Measurements from ENCODE around the gene RGL4. TPM values are rescaled to one million over a fixed set of nuclear protein-coding genes. Genes with fewer than 3 reads are reported as not detected.
A peak's percentile ranks its signal among the peaks of the same experiment; 100 is the strongest.

RGL4 gene
- total and polyA plus RNA-seq, 2 experiments from 2014 or later, result 0.16 TPM; not detected in 1

- Histone ChIP-seq H4K20me1 (replicated peaks; ENCODE audit: insufficient read depth) (peaks cover 3% of the 10 kb centered on the region; the same call in 1 of the 2 replicates), H3K79me2 (replicated peaks; ENCODE audit: insufficient read depth) (no peaks in the 10 kb centered on the region), H3K4me2 (no peak overlapping the region; the same call in 1 of the 2 replicates), H3F3A (replicated peaks; ENCODE audit: low read depth) (no peaks in the 10 kb centered on the region), H3K27me3 (ENCODE audit: insufficient read depth) (no peaks in the 10 kb centered on the region), H3K9me2 (ENCODE audit: insufficient read depth) (no peaks in the 10 kb centered on the region), H3K4me3 (no peak overlapping the region), H2AFZ (no peak overlapping the region), H3K27ac (ENCODE audit: low read depth) (no peak overlapping the region), H3K4me1 (ENCODE audit: insufficient read depth) (no peaks in the 10 kb centered on the region), H3K36me3 (ENCODE audit: insufficient read depth) (no peaks in the 10 kb centered on the region)
- no peak overlapping the region for H3K4me3 Mint-ChIP-seq
- DNase-seq (ENCODE audit: low spot score) (peak; percentile 9), ATAC-seq (peak; percentile 8; the same call in 1 of the 3 replicates)
- peaks cover 22% of the 10 kb centered on the region for H3K4me1 Mint-ChIP-seq
- peaks cover 11% of the 10 kb centered on the region for H3K27me3 Mint-ChIP-seq (ENCODE audit: insufficient read depth, low read depth, poor library complexity)
- no peaks in the 10 kb centered on the region; the same call in 2 of the 3 replicates for H3K36me3 Mint-ChIP-seq (ENCODE audit: low read depth)
- H3K27ac Mint-ChIP-seq, result peak overlapping the region; percentile 84
- no peaks in the 10 kb centered on the region; the same call in 2 of the 3 replicates for H3K9me3 Mint-ChIP-seq
- no peak for TF ChIP-seq ETS1 (IDR thresholded peaks at IDR 0.05)
- TF ChIP-seq EZH2phosphoT487 (IDR thresholded peaks at IDR 0.05; ENCODE audit: unreplicated experiment), result no peak
- no peak for TF ChIP-seq POLR2AphosphoS5 (IDR thresholded peaks at IDR 0.05; ENCODE audit: low read depth)
- TF ChIP-seq EZH2 (IDR thresholded peaks at IDR 0.05; ENCODE audit: low read depth, unreplicated experiment), result no peak
Observed at GRCh38 chr22:23677701-23677995, 13.2 kb upstream of the RGL4 start.

GRCh38 chr22:23678133-23678532 is 12.7 kb upstream of the RGL4 start:
- Mint-ChIP-seq H3K9me3 (no peaks in the 10 kb centered on the region; the same call in 2 of the 3 replicates), H3K4me1 (peaks cover 19% of the 10 kb centered on the region), H3K27me3 (ENCODE audit: insufficient read depth, low read depth, poor library complexity) (peaks cover 9% of the 10 kb centered on the region), H3K36me3 (ENCODE audit: low read depth) (no peaks in the 10 kb centered on the region; the same call in 2 of the 3 replicates), H3K27ac (peak overlapping the region; percentile 6; the same call in 1 of the 2 replicates), H3K4me3 (no peak overlapping the region)
- H3K79me2 ChIP-seq (replicated peaks; ENCODE audit: insufficient read depth), result no peaks in the 10 kb centered on the region
- no peak overlapping the region for H2AFZ ChIP-seq
- H3K27me3 ChIP-seq (ENCODE audit: insufficient read depth), result no peaks in the 10 kb centered on the region
- no peak overlapping the region for H3K4me3 ChIP-seq
- peak; percentile 60 for ATAC-seq
- H3K9me2 ChIP-seq (ENCODE audit: insufficient read depth), result no peaks in the 10 kb centered on the region
- H4K20me1 ChIP-seq (replicated peaks; ENCODE audit: insufficient read depth), result peaks cover 3% of the 10 kb centered on the region; the same call in 1 of the 2 replicates
- H3K4me1 ChIP-seq (ENCODE audit: insufficient read depth), result no peaks in the 10 kb centered on the region
- H3K36me3 ChIP-seq (ENCODE audit: insufficient read depth), result no peaks in the 10 kb centered on the region
- no peak overlapping the region; the same call in 1 of the 2 replicates for H3K4me2 ChIP-seq
- H3F3A ChIP-seq (replicated peaks; ENCODE audit: low read depth), result no peaks in the 10 kb centered on the region
- no peak overlapping the region for H3K27ac ChIP-seq (ENCODE audit: low read depth)
- DNase-seq (ENCODE audit: low spot score), result peak; percentile 11
- TF ChIP-seq REST (IDR thresholded peaks at IDR 0.05; ENCODE audit: unreplicated experiment) (no peak), EZH2phosphoT487 (IDR thresholded peaks at IDR 0.05; ENCODE audit: unreplicated experiment) (no peak), ZNF114 (CRISPR knock-in tag; IDR thresholded peaks at IDR 0.05) (no peak), JUNB (IDR thresholded peaks at IDR 0.05; ENCODE audit: unreplicated experiment) (no peak), ETS1 (IDR thresholded peaks at IDR 0.05) (no peak), NANOG (IDR thresholded peaks at IDR 0.05; ENCODE audit: borderline replicate concordance) (no peak), POLR2AphosphoS5 (IDR thresholded peaks at IDR 0.05; ENCODE audit: low read depth) (no peak), CTCF (conservative IDR thresholded peaks at IDR 0.05; ENCODE audit: low read depth in 2 of 2) (no peak), STAT1 (IDR thresholded peaks at IDR 0.05; ENCODE audit: unreplicated experiment) (no peak), EZH2 (IDR thresholded peaks at IDR 0.05; ENCODE audit: low read depth, unreplicated experiment) (no peak), ZNF331 (CRISPR knock-in tag; IDR thresholded peaks at IDR 0.05; ENCODE audit: low read depth) (no peak), CREB1 (CRISPR knock-in tag; IDR thresholded peaks at IDR 0.05; ENCODE audit: low read depth) (no peak)

Measured in GM23338 (cell line).